NCI-H2029 (cell line): ENCODE data around the gene LRRC56.
A peak's percentile ranks its signal among the peaks of the same experiment; 100 is the strongest.

Experiments used
- DNase-seq: peaks from one replicate; lab custom pipeline; 2025; lab: John Stamatoyannopoulos, UW

LRRC56 gene

DNA sequence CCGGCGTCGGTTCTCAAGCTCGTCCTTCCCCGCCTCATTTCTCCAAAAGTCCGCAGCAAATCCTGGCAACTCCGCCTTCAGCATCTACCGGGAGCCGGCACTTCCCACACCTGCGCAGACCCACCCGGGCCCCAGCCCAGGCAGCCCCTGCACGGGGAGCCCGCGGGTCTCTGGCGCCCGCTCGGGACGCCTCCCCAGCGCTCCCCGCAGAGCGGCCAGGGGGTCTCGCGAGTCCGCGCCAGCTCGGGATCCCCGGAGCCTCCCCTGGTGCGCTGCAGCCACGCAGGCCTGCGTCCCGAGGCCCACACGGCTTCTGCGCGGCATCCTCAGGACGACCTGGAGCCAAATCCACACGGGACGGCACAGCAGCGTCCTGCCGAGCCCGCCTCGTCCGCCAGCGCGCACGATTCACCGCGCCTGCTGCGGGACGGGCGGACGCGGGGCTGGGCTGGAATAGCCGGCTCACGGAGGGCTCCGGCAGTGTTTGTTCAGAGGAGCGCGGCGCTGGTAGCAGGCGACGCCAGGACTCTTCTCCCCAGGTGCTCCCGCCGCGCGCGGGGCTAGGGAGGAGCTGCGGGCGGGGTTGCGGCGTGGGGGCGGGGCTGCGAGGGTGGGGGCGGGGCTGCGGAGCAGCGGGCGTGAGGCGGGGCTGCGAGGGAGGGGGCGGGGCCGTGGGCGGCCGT lies 38.1 kb downstream of the LRRC56 start:
- DNase-seq, result peak; percentile 73

GRCh38 chr11:575996-576768 lies 38.9 kb downstream of the LRRC56 start, which contains the start of gene PHRF1:
PHRF1 (plus strand) TSS chr11:576470; CDS start chr11:581513, 5,043 bp downstream.
- peak; percentile 87 for DNase-seq

GRCh38 chr11:576811-577610 lies 39.7 kb downstream of the LRRC56 start:
- no peak for DNase-seq

DNA sequence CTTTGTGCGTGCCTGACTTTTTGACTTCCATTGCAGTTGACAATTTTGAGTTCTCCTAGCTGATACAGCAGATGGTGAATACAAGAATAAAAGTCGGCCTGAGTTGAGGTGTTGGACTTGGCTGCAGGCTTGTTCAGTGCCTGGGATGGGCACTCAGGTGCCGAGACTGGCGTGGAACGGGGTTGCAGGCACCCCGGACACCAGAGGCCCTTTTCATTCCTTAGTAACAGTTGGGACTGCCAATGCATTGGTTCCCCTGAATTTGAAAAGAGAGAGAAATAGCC lies 40.2 kb downstream of the LRRC56 start:
- no peak for DNase-seq

- no peak for DNase-seq
Measured at GRCh38 chr11:578276-579035, 41.1 kb downstream of the LRRC56 start.

DNA sequence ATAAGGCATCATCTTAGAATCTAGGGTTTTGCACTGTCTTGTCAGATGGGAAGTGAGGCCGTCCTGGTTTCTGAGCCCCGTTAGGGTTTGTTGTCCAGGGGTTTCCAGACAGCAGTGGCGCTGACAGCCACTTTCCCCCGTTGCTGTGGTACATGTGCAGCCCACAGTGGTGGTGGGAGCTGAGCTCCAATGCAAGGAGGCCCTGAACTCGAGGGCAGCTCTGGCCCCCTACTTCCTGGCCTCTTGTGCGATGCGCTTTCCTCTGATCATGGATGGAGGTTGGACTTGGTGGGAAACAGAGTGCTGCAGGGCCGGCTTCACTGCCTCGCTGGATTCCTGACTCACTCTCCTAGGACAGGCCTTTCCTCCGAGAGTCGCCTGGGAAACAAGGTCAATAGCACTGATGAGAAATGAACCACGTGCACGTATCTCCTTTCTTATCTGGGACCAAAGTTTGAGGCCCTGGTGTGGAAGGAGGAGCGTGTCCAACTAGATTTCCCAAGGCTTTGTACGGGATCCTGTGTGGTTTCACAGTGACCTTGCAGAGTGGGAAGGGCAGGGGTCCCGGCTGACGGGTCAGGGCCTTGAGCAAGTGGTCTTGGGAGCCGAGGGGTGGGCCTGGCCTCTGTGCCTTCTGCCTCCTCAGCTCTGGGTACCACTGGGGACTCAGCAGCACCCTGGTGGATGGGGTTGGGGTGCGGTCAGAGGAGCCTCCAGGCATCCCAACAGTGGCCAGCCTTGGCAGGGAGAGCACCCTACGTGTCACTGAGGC lies 42.7 kb downstream of the LRRC56 start:
- no peak for DNase-seq

DNA sequence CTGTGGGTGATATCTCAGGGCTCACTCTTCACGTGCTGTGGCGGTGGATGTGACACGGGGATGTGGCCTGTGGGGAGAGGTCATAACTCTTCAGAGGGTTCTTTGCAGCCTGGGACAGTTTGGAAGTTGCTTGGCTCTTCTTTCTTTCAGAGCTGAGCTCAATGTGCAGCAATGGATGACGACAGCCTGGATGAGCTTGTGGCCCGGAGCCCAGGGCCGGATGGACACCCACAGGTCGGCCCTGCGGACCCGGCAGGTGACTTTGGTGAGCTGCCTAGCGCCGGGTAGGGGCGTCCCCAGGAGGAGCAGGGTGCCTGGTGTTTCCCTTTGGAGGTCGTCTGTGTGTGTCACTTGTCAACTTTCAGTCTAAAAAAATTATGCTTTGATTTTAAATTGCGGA lies 44.0 kb downstream of the LRRC56 start:
- no peak for DNase-seq

DNA sequence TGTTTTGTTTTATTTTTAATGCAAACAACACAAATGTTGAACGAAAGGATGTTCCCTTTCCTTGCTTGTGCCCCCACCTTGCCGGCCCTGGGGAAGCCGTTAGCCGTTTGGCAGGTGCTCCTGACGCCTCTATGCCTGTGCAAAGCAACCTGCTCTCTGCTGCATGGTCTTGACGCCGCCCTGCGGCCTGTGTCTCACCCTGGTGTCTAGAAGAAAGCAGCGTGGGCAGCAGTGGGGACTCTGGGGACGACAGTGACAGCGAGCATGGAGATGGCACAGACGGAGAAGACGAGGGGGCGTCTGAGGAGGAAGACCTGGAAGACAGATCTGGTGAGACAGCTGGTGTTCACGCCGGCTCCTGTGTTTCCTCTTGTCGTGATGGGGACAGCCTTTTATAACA lies 44.4 kb downstream of the LRRC56 start:
- DNase-seq, result no peak

DNA sequence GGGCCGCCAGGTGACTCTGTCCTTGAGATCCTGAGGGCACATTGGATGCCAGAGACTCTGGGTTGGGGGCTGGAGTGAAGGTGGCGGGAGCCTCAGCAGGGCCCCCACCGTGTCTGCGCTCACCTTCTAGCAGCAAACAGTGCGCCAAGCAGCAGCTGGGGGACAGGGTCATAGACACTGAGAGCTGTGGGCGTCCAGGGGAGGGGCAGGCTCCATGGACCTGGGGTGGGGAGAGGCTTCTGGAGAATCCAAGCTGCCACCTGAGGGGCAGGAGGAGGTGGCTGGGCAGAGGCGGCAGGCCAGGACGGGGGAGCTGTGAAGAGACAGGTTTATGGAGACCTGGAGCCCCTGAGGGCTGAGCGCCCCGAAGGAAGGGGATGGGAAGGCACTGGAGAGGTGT lies 47.0 kb downstream of the LRRC56 start:
- DNase-seq, result no peak

DNA sequence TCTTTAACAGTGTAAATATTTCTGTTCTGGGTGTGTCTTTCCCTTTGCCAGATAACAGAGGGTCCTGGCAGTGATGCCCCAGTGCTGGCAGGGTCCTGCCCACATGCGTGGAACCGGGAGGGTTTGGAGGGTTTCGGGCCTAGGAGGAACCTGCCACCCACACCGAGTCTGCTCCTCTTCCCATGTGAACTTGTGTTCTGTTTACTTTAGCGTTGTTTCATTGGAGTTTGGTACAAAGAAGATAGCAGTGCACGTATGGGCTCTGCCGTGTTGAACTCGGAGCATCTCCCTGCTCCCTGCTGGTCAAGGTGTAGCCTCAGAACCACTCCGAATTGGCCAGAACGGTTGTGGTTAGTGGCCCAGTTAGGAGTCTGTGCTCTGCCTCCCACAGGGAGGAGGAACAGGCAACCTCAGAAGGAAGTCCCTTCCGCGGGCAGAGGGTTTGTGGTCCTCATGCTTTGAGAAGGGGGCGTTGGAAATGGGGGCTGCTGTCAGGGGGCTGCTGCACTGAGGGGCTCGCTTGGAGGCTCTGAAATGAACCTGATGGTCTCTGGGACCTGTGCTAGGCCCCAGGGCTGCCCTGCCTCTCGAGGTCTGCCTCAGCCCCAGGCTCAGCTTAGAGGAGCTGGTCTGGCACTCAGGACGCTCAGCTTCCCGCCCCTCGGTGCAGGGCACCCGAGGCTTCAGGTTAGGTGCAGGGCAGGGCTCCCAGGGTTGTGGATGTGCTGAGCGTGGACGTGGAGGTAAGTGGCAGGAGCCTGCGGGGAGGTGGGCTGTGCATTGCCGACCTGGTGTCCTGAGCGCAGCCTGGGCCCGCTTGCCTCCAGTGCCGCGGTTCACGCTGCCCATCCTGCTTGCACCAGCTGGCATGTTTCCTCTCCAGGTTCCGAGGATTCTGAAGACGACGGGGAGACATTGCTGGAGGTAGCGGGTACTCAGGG lies 49.3 kb downstream of the LRRC56 start:
- DNase-seq, result no peak

- DNase-seq, result no peak
Measured at GRCh38 chr11:587546-587945, 50.2 kb downstream of the LRRC56 start.

DNA sequence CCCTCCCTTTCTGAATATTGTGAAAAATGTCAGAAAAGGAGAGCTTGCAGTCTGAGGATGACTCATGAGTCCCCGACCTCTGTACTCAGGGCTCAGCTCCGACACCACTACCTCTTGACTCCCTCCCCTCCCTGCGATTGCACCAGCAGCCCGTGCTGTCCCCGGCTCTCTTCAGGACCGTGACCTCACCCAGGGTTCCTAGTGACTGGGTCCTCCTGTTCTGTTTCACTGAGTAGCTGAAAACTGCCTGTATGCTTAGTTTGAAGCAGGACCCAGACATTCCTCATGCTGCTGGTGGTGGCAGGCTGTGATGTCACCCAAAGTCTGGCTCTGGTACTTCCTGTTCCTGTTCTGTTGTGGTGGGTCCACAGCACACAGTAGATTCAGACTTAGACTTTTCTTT lies 50.7 kb downstream of the LRRC56 start:
- DNase-seq, result no peak

- no peak for DNase-seq
Measured at GRCh38 chr11:589798-590197, 52.5 kb downstream of the LRRC56 start.

GRCh38 chr11:590997-591396 lies 53.7 kb downstream of the LRRC56 start:
- DNase-seq, result no peak

DNA sequence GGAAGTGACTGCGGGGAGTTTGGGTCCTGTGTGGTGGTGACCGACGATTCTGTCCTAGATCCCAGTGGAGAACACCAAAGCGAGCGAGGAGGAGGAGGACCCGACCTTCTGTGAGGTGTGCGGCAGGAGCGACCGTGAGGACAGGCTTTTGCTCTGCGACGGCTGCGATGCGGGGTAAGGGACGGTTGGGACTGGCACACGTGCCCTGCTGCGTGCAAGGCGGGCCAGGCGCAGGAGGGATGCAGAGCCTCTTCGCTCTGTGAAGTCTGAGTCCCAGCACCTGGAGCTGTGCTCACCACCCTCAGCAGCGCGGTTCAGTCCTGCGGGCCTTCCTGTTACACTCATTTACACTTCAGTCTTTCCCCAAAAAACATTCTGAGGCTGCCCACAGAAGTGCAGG lies 55.2 kb downstream of the LRRC56 start:
- no peak for DNase-seq

DNA sequence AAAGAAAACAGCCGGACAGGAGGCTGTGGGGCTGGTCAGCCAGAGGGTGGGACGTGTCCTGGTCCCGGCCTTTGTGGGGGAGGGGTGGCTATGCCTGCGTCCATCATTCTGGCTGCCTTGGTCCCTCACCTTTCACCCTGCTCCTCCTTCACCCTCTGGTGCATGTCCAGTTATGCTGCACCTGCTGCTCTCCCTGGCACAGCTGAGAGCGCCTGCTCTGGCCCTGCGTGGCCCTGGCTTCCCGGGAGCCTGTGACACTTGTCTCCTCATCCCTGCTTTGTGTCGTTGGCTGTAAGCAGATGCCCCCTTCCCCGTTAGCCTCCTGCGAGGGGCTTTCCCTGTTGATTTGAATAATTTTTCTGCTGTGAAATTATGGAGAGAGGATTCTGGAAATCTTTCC lies 55.6 kb downstream of the LRRC56 start:
- no peak for DNase-seq

DNA sequence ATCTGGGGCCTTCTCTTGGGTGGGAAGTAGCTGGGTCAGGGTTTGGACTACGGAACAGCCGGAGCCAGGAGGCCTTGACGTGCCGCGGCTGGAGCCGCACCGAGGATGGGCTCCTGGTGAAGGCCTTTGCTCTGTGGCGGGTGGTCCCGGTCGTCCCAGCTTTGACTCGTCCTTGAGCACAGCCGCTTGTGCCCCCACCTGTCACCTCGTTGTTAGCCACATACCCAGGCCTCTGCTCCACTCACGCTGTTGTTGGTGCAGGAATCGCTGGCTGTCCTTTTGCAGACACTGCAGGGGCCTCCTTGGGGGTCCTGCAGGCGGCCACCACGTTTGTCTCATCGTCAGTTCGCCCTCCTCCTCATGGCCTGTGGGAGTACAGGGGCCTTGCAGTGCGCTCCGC lies 56.0 kb downstream of the LRRC56 start:
- no peak for DNase-seq

DNA sequence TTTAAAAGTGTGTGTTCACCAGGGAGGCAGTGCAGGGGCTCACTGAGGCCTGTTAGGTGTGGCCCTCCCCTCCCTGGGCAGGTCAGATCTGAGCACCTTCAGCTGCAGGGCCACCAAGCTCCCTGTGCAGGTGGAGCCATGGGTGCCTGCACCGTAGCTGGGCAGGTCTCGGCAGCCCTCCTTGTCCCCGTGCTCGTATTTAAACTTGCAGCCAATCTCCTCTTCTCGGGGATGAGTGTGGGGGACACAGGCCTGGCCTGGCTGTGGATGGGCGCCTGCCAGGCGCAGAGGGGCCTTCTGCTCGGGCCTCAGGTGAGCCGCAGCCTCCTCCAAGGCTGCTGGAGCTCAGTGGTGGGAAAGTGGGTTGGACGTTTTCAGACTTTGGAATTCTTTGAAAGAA lies 58.1 kb downstream of the LRRC56 start:
- no peak for DNase-seq

- DNase-seq, result no peak
Measured at GRCh38 chr11:596374-596773, 59.0 kb downstream of the LRRC56 start.

GRCh38 chr11:597166-597725 lies 59.9 kb downstream of the LRRC56 start:
- DNase-seq, result no peak
